Fibroblast of villous mesenchyme (primary cell): ENCODE measurements around the gene SYNPR. TPM values are rescaled to one million over a fixed set of nuclear protein-coding genes. Genes with fewer than 3 reads are reported as not detected.

Source experiments
- DNase-seq: peaks from one replicate; pipeline ENCODE4 v3.0.0-alpha.2; 2010; ENCODE audit warnings: low read depth
- H3K4me3 ChIP-seq: 2 replicates; pipeline ENCODE4 v1.5.1; 2011; ENCODE audit warnings: low read depth, mild to moderate bottlenecking, low read length
- CTCF ChIP-seq: IDR thresholded peaks from 2 replicates; pipeline ENCODE4 v1.5.1; 2012; ENCODE audit warnings: low read depth, mild to moderate bottlenecking, low read length; ENCODE audit not compliant: insufficient read depth
- total RNA-seq: library from RNA; depleted of rRNA; stranded (reverse); fragments of >200 nt; gene quantifications from 2 replicates; pipeline ENCODE4 v1.2.3, GENCODE V29; 2012

The SYNPR gene
- total RNA-seq, 1 donor, result not detected

DNA sequence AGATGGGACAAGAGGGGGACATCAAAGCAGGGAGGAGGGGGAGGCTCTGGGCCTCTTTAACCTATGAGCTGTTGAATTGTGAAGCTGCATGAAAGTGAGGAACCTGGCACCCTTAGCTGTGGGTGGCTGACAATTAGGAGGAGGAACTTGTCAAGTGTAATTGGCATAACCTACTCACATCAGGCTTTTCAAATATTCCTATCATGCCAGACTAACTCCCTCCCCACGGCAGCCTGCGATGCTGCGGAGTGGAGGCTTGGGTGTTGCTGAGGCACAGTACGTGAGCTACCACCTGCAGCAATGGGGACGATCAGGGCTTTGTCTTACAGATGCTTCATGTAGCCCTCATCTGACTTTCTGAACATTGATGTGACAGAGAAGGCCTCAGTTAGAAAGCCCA lies 193.7 kb downstream of the SYNPR start:
- TF ChIP-seq CTCF, result no peak
- no peak for DNase-seq
- H3K4me3 ChIP-seq, result no peak overlapping the region

DNA sequence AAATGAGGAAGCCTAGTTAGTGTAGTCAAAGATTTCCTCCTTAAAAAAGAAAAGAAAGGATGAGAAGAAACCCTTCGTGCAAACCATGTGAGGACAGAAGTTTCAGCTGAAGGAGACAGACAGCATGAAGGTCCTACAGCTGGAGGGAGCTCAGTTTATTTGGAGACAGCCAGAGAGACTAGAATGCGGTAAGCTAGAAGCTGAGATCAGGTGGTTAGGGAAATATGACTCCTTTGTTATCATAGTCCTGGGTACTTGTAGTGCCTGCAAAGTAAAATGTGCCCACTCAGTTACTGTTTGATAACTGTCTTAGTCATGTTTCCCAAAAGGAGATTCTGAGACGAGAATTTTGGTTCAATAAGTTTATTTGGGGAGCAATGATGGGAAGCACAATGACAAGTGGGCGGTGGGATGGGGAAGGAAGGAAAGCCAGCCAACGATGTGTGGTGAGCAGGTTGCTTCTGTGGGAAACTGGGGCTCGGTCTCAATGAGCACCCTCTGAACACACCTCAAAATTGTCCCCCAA lies 195.6 kb downstream of the SYNPR start:
- TF ChIP-seq CTCF, result no peak
- no peak for DNase-seq
- H3K4me3 ChIP-seq, result no peak overlapping the region

GRCh38 chr3:63474828-63475518 lies 196.9 kb downstream of the SYNPR start:
- no peak for TF ChIP-seq CTCF
- H3K4me3 ChIP-seq, result no peak overlapping the region
- DNase-seq, result no peak

- H3K4me3 ChIP-seq, result no peak overlapping the region
- no peak for DNase-seq
- no peak for TF ChIP-seq CTCF
Observed at GRCh38 chr3:63477494-63478129, 199.5 kb downstream of the SYNPR start.

- TF ChIP-seq CTCF, result no peak
- no peak overlapping the region for H3K4me3 ChIP-seq
- DNase-seq, result peak; percentile 23
Observed at GRCh38 chr3:63478990-63479660, 201.0 kb downstream of the SYNPR start.

GRCh38 chr3:63479661-63480035 lies 201.5 kb downstream of the SYNPR start:
- TF ChIP-seq CTCF, result no peak
- DNase-seq, result peak; percentile 7
- no peak overlapping the region for H3K4me3 ChIP-seq
